CD4-positive, alpha-beta T cell treated with Interleukin-6 at 100 ng/mL for 8 hours (primary cell): ENCODE measurements around the gene ROPN1B.
A peak's percentile ranks its signal among the peaks of the same experiment; 100 is the strongest.
"Not testable (repeated sequence)": the region's sequence is repeated elsewhere in the genome, so short reads cannot be mapped to it uniquely, and the experiment has no call there.

Experiments
- DNase-seq: peaks from one replicate; pipeline ENCODE4 v3.0.0-alpha.2; 2020; ENCODE audit warnings: mixed read lengths, low spot score

Gene ROPN1B

GRCh38 chr3:125968701-125969592 lies at the start of gene ROPN1B:
Gene ROPN1B (plus strand): TSS chr3:125969178. CDS start chr3:125972055, 2,877 bp downstream.
- not testable (repeated sequence) for DNase-seq

GRCh38 chr3:125920191-125920590 lies 48.8 kb upstream of the ROPN1B start:
- not testable (repeated sequence) for DNase-seq

GRCh38 chr3:125920751-125921279 lies 48.2 kb upstream of the ROPN1B start:
- not testable (repeated sequence) for DNase-seq

DNA sequence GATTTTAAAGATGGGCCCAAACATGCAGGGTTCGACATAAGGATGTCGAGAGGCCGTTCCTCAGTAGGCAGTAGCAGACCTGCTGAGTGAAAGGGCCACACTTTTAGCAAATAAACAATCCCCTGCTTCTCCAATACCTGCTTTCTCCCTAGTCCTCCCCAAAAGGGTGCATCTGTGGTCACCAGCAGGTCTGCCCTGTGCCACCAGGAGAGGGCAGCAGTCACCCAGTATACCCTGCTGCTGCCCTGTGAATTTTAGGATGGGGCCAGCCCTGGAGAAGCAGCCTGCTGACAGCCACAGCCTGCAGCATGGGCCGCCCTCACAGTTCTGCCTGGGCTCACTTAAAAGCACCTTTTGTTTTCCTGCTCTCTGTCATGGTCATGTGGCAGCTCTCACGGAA lies 47.3 kb upstream of the ROPN1B start:
- DNase-seq, result peak; percentile 27

DNA sequence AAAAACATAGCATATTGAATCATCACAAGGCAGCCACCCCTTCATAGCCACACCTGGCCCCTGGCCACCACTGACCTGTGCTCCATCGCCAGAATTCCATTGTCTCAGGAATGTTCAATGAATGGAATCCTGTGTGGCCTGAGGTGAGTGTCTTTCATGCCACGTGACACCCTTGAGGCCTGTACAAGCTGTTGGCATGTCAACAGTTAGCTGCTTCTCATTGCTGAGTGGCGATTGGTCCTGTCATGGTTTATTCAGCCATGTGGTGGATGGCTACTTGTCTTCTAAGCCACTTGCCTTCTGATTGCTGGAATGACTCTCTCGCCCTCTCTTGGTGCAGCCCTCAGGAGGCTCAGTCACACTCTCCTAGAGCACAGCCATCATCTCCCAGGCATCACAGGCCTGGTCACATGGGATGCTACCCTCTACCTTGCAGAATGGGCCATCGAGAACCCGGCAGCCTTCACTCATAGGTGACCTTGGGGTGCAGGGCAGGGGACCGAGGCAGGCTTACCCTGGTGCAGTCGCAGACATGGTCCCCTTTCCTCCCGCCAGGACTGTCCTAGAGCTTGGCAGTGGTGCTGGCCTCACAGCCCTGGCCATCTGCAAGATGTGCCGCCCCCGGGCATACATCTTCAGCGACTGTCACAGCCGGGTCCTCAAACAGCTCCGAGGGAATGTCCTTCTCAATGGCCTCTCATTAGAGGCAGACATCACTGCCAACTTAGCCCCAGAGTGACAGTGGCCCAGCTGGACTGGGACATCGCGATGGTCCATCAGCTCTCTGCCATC lies 45.5 kb upstream of the ROPN1B start:
- not testable (repeated sequence) for DNase-seq

DNA sequence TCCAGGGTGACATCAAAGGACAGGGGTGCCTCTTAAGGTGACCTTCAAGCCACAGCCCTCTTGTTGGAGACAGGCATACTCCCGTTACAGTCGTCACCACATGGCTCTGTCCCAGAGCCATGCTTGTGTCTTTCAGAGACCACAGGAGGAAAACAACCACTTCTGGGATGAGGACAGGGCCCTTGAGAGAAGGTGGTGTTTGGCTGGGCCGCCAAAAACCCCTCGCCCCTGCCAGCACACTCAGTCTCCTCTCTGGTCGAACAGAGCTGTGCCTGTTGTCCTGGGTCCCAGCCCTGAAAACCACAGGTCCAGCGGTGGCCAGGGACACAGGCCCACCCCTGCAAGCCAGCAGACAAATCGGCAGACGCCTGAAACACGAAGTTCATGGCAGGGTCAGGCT lies 44.7 kb upstream of the ROPN1B start:
- DNase-seq, result not testable (repeated sequence)

DNA sequence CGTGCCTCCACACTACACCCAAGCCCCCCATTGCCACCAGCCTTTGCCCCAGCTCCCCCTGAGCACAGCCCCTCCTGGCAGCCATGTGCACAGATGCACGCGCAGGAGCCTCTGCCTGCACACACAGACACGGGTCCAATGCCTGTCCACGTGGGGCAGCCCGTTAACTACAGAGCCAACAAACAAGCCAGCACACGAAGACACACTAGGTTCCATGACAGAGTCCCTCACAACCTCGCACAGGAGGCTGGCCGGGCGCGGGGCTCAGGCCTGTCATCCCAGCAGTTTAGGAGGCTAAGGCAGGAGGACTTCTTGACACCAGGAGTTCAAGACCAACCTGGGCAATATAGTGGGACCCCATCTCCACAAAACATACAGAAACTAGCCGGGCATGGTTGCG lies 43.3 kb upstream of the ROPN1B start:
- DNase-seq, result not testable (repeated sequence)

GRCh38 chr3:125928771-125929545 lies 40.0 kb upstream of the ROPN1B start:
- peak; percentile 33 for DNase-seq

DNA sequence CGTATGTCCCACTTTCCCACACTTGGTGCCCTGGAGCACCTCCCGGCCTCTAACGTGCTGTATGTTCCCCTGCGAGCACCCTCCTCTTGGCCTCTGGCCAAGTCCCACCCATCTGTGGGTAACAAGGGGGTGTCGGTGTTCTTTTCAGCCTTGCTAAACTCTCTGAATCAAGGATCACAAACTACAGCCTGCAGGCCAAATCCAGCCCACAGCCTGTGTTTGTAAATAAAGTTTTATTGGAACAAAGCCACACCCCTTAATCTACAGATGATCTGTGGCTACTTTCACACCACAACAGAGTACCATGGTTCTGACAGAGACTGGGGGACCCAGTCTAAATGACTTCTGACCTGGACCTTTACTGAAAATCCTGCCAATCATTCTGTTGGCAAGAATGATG lies 39.2 kb upstream of the ROPN1B start:
- not testable (repeated sequence) for DNase-seq

GRCh38 chr3:125931355-125931880 lies 37.6 kb upstream of the ROPN1B start:
- not testable (repeated sequence) for DNase-seq

DNA sequence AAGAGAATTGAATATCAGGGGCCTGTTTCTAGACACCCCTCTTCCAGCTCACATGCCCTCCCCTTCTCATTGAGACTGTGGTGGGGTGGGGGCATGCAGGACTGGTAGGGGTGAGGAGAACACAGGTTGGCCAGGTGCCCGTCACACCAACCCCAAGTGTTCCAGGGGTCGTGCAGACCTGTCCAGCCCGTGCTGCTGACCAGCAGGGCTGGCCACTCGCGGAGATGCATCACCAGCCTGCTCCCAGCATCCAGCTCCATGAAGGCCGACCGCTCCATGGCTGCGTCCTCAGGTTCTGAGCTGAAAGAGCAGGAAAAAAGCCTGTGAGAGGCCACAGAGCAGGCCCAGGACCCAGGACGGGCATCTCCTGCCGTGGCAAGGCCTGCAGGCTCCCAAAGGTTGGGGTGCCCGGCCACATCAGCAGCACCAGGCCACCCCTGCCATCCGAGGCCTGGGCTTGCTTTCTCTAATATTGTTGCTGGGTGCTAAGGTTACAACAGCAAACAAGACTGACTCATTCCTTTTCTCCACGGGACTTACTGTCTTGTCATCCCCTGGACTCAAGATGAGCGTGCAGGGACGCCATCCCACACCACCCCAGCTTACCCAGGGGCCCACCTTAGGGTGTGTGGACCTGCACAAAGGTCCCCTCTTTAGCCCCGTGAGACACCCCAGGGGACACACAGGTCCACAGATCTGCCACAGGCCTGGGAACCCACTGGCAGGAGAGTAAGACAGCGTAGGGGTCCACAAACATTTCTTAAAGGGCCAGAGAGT lies 35.4 kb upstream of the ROPN1B start:
- DNase-seq, result not testable (repeated sequence)

DNA sequence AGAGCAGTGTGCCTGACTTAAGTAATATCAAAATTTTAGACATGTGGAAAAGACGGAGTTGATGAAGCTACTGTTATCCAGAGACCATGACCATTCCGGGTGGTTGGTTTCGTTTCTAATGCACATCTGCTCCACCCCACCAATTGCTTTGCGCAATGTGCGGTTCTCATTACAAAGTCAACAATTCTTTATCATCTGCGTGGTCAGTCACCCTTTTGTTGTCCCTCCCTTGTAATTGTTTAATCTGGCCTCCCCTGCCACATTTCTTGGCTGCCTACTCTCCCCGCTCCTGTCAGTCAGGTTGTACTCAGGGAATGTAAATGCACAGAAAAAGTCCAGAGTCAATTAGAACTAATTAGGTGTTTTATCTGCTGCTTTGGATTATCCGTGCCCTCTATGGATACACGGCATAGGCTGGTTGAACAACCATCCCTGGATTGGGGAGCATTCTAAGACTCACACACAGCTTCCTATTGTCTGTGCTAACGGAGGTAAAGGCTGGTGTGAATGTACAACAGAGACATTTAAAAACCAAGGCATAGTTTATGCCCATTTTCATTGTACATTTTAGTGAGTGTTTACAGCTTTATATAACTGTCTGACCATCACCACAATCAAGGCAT lies 33.6 kb upstream of the ROPN1B start:
- not testable (repeated sequence) for DNase-seq

DNA sequence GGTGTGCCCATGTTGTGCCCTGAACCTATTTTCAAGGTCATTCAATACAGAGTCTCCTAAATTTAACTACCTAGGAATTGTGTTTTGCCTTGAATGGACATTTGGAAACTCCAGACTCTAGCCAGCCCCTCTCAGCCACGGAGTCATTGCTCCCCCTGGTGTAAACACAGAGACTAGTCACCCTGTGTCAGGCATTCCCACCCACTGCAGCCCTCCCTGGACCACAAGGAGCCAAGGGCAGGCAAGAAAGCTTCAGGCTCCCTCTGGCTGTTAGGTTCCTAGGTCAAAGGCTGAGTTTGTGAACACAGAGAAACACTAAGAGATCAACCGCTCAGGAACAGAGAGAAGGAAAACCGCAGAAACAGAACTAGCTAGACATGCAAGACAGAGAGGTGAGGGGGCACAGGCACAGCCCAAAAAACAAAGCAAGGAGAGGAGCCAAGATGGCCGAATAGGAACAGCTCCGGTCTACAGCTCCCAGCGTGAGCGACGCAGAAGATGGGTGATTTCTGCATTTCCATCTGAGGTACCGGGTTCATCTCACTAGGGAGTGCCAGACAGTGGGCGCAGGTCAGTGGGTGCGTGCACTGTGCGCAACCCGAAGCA lies 32.7 kb upstream of the ROPN1B start:
- DNase-seq, result not testable (repeated sequence)

- DNase-seq, result not testable (repeated sequence)
Measured at GRCh38 chr3:125936891-125937290, 32.1 kb upstream of the ROPN1B start.

DNA sequence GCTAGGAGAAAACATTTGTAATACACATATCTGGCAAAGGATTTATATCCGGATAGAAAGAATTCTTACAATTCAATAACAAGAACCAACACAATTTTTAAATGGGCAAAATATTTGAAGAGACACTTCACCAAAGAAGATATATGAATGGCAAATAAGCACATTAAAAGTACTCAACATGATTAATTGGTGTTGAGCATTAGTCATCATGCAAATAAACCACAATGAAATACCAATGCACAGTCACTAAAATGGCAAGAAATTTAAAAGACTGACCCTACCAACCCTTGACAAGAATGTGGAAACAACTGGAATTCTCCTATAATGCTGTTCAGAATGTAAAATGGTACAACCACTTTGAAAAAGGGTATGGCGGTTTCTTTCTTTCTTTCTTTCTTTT lies 21.2 kb upstream of the ROPN1B start:
- DNase-seq, result not testable (repeated sequence)

GRCh38 chr3:125948901-125949300 lies 20.1 kb upstream of the ROPN1B start:
- not testable (repeated sequence) for DNase-seq

GRCh38 chr3:125951176-125951575 lies 17.8 kb upstream of the ROPN1B start:
- DNase-seq, result not testable (repeated sequence)

GRCh38 chr3:125957020-125957419 lies 12.0 kb upstream of the ROPN1B start:
- not testable (repeated sequence) for DNase-seq

GRCh38 chr3:125957674-125958510 lies 11.1 kb upstream of the ROPN1B start:
- no peak for DNase-seq
